HepG2 (cell line): ENCODE measurements around the gene DDAH2. TPM values are rescaled to one million over a fixed set of nuclear protein-coding genes. Genes with fewer than 3 reads are reported as not detected.

Source experiments
- FOXC1 ChIP-seq: sonication (generic); formaldehyde crosslinking; IDR thresholded peaks from 2 replicates; pipeline ENCODE4 v1.8.0; 2022; ENCODE audit warnings: mild to moderate bottlenecking, missing genetic modification reagents, borderline replicate concordance
- MEIS1 ChIP-seq: sonication (generic); formaldehyde crosslinking; IDR thresholded peaks from 2 replicates; pipeline ENCODE4 v1.9.0; 2021; ENCODE audit warnings: mild to moderate bottlenecking, missing genetic modification reagents, moderate library complexity, borderline replicate concordance
- NR2C2 ChIP-seq: sonication (generic); formaldehyde crosslinking; IDR thresholded peaks from 2 replicates; pipeline ENCODE4 v1.4.0; 2020; ENCODE audit warnings: missing genetic modification reagents, mild to moderate bottlenecking, moderate library complexity, borderline replicate concordance
- POGZ ChIP-seq: sonication (generic); formaldehyde crosslinking; IDR thresholded peaks from 2 replicates; pipeline ENCODE4 v1.4.0; 2020; ENCODE audit warnings: mild to moderate bottlenecking, missing genetic modification reagents
- RORA ChIP-seq: sonication (generic); formaldehyde crosslinking; IDR thresholded peaks from 2 replicates; pipeline ENCODE4 v1.5.0; 2020; ENCODE audit warnings: mild to moderate bottlenecking, missing genetic modification reagents, moderate library complexity
- SMARCE1 ChIP-seq: fragments of 450-650 bp; IDR thresholded peaks from 2 replicates; pipeline ENCODE4 v1.6.1; 2017; ENCODE audit warnings: borderline replicate concordance
- ZBTB8A ChIP-seq: sonication (generic); formaldehyde crosslinking; IDR thresholded peaks from 2 replicates; pipeline ENCODE4 v1.4.0; 2020; ENCODE audit warnings: mild to moderate bottlenecking, low read depth, missing genetic modification reagents, borderline replicate concordance
- ZNF124 ChIP-seq: sonication (generic); formaldehyde crosslinking; IDR thresholded peaks from 2 replicates; pipeline ENCODE4 v1.4.0; 2020; ENCODE audit warnings: missing genetic modification reagents
- ZNF160 ChIP-seq: sonication (generic); formaldehyde crosslinking; IDR thresholded peaks from 2 replicates; pipeline ENCODE4 v1.8.0; 2022; ENCODE audit warnings: mild to moderate bottlenecking, inconsistent platforms, missing genetic modification reagents
- ZNF383 ChIP-seq: sonication (generic); formaldehyde crosslinking; IDR thresholded peaks from 2 replicates; pipeline ENCODE4 v1.4.0; 2020; ENCODE audit warnings: missing genetic modification reagents, mild to moderate bottlenecking, borderline replicate concordance
- ZNF772 ChIP-seq: sonication (generic); formaldehyde crosslinking; IDR thresholded peaks from 2 replicates; pipeline ENCODE4 v1.5.0; 2020; ENCODE audit warnings: mild to moderate bottlenecking, missing genetic modification reagents
- polyA plus RNA-seq, 8 experiments: library from polyadenylated mRNA; depleted of rRNA in 3 of 8; stranded (reverse) in 7 of 8; unstranded in 1 of 8; fragments of >200 nt; fragmentation: Illumina TruSeq in 4 of 8; extraction: Trizol in 4 of 8; gene quantifications; 2 replicates each; pipeline versions ENCODE4 v1.2.1 to v1.2.3, GENCODE V29; 2011 to 2016; ENCODE audit warnings: low read depth in 4 of 8, missing spikeins in 1 of 8, mixed read lengths in 1 of 8; ENCODE audit not compliant: insufficient read depth in 1 of 8
- total RNA-seq, 5 experiments: library from RNA; depleted of rRNA; stranded (reverse); fragments of >200 nt; fragmentation: Illumina TruSeq; extraction: Trizol; gene quantifications; 2 replicates each; pipeline ENCODE4 v1.2.3, GENCODE V29; 2016; ENCODE audit warnings: low read depth in 1 of 5
- TF ChIP-seq, protein P1 (sequence below): sonication (generic); formaldehyde crosslinking; IDR thresholded peaks from one replicate; pipeline ENCODE4 v1.5.1; 2020; ENCODE audit warnings: mild to moderate bottlenecking, missing genetic modification reagents; ENCODE audit errors: not compliant biosample characterization
- TF ChIP-seq, protein P2 (sequence below): sonication (generic); formaldehyde crosslinking; IDR thresholded peaks from 2 replicates; pipeline ENCODE4 v1.4.0; 2020; ENCODE audit warnings: missing genetic modification reagents
- TF ChIP-seq, protein P3 (sequence below): sonication (generic); formaldehyde crosslinking; IDR thresholded peaks from 2 replicates; pipeline ENCODE4 v1.8.1; 2023; ENCODE audit warnings: missing genetic modification reagents, mild to moderate bottlenecking, borderline replicate concordance
- TF ChIP-seq, protein P4 (sequence below): fragments of 450-650 bp; IDR thresholded peaks from 2 replicates; pipeline ENCODE4 v1.6.1; 2016

Gene DDAH2
- total and polyA plus RNA-seq, 2 of the 13 experiments (the other 11 are each of a cell fraction or from before 2014, with no cell fraction given) = 16.4 to 21.1 TPM

DNA sequence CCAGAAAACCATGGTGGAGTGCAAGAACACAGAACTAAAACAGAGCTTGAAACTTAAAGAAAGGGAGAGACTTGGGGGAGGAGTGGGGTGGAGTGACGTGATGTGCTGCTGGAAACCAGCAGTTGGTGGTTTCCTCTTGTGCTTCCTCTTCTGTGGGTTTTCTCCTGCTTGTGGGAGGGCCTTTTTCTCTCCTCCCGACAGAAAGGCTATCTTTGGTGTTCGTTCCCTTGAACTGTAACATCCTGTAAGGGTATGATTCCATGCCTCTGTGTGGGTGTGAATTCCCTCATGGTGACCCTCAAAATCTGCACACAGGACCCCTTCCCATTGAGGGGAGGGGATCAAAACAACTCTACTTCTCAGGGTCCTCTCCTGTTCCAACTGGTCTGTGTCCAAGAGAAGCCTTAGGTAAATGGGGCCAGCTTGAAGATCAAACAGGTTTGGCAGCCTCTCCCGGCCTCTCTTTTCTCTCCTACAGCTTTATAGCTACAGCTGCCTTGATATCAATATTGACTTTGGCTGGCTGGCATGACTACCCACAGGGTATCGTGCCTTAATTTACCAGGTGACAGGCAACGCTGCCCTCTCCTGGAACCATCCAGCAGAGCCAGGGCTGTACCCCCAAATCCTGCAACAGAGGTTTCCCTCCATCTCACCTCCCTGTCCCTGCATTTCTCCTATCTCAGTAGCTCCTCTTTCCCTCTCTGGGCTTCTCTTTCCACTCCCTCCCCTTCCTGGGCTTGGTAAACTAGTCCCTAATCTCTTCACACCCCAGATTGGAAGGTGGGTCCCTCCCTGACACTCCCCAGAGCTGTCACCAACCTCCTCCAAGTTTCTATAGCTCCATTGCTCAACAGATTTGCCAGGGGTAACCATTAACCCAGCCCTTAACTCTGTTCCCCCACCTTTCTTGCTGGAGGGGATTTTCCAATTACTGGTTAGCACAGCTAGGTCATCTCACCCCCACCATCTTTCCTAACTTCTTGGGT lies 9.2 kb upstream of the DDAH2 start (continued):
- TF ChIP-seq, protein P1, sequence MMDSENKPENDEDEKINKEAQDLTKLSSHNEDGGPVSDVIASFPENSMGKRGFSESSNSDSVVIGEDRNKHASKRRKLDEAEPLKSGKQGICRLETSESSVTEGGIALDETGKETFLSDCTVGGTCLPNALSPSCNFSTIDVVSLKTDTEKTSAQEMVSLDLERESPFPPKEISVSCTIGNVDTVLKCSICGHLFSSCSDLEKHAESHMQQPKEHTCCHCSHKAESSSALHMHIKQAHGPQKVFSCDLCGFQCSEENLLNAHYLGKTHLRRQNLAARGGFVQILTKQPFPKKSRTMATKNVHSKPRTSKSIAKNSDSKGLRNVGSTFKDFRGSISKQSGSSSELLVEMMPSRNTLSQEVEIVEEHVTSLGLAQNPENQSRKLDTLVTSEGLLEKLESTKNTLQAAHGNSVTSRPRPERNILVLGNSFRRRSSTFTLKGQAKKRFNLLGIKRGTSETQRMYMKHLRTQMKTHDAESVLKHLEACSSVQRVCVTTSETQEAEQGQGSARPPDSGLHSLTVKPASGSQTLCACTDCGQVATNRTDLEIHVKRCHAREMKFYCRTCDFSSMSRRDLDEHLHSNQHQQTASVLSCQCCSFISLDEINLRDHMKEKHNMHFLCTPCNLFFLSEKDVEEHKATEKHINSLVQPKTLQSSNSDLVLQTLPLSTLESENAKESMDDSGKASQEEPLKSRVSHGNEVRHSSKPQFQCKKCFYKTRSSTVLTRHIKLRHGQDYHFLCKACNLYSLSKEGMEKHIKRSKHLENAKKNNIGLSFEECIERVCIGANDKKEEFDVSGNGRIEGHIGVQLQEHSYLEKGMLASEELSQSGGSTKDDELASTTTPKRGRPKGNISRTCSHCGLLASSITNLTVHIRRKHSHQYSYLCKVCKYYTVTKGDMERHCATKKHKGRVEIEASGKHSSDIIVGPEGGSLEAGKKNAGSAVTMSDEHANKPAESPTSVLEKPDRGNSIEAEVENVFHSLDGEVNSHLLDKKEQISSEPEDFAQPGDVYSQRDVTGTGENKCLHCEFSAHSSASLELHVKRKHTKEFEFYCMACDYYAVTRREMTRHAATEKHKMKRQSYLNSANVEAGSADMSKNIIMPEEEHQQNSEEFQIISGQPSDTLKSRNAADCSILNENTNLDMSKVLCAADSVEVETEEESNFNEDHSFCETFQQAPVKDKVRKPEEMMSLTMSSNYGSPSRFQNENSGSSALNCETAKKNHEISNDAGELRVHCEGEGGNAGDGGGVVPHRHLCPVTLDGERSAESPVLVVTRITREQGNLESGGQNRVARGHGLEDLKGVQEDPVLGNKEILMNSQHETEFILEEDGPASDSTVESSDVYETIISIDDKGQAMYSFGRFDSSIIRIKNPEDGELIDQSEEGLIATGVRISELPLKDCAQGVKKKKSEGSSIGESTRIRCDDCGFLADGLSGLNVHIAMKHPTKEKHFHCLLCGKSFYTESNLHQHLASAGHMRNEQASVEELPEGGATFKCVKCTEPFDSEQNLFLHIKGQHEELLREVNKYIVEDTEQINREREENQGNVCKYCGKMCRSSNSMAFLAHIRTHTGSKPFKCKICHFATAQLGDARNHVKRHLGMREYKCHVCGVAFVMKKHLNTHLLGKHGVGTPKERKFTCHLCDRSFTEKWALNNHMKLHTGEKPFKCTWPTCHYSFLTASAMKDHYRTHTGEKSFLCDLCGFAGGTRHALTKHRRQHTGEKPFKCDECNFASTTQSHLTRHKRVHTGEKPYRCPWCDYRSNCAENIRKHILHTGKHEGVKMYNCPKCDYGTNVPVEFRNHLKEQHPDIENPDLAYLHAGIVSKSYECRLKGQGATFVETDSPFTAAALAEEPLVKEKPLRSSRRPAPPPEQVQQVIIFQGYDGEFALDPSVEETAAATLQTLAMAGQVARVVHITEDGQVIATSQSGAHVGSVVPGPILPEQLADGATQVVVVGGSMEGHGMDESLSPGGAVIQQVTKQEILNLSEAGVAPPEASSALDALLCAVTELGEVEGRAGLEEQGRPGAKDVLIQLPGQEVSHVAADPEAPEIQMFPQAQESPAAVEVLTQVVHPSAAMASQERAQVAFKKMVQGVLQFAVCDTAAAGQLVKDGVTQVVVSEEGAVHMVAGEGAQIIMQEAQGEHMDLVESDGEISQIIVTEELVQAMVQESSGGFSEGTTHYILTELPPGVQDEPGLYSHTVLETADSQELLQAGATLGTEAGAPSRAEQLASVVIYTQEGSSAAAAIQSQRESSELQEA = no peak
- no peak for TF ChIP-seq ZBTB8A (CRISPR knock-in tag)
- 0 out of 2 replicates have a peak, but pooled peaks have one; percentile 71 for TF ChIP-seq FOXC1 (CRISPR knock-in tag)
- TF ChIP-seq, protein P2, sequence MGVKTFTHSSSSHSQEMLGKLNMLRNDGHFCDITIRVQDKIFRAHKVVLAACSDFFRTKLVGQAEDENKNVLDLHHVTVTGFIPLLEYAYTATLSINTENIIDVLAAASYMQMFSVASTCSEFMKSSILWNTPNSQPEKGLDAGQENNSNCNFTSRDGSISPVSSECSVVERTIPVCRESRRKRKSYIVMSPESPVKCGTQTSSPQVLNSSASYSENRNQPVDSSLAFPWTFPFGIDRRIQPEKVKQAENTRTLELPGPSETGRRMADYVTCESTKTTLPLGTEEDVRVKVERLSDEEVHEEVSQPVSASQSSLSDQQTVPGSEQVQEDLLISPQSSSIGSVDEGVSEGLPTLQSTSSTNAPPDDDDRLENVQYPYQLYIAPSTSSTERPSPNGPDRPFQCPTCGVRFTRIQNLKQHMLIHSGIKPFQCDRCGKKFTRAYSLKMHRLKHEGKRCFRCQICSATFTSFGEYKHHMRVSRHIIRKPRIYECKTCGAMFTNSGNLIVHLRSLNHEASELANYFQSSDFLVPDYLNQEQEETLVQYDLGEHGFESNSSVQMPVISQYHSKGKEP (CRISPR knock-in tag) = no peak
- TF ChIP-seq SMARCE1 = no peak
- TF ChIP-seq, protein P3, sequence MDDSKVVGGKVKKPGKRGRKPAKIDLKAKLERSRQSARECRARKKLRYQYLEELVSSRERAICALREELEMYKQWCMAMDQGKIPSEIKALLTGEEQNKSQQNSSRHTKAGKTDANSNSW (CRISPR knock-in tag) = no peak
- no peak; the same call in 1 of the 2 replicates for TF ChIP-seq ZNF383 (CRISPR knock-in tag)
- peak; percentile 96 for TF ChIP-seq MEIS1 (CRISPR knock-in tag)
- no peak for TF ChIP-seq ZNF160
- TF ChIP-seq, protein P4, sequence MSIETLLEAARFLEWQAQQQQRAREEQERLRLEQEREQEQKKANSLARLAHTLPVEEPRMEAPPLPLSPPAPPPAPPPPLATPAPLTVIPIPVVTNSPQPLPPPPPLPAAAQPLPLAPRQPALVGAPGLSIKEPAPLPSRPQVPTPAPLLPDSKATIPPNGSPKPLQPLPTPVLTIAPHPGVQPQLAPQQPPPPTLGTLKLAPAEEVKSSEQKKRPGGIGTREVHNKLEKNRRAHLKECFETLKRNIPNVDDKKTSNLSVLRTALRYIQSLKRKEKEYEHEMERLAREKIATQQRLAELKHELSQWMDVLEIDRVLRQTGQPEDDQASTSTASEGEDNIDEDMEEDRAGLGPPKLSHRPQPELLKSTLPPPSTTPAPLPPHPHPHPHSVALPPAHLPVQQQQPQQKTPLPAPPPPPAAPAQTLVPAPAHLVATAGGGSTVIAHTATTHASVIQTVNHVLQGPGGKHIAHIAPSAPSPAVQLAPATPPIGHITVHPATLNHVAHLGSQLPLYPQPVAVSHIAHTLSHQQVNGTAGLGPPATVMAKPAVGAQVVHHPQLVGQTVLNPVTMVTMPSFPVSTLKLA = no peak
- TF ChIP-seq ZNF772 (CRISPR knock-in tag) = peak; percentile 78
- peak; percentile 58; the same call in 1 of the 2 replicates for TF ChIP-seq NR2C2 (CRISPR knock-in tag)
- TF ChIP-seq RORA (CRISPR knock-in tag) = no peak
- TF ChIP-seq POGZ (CRISPR knock-in tag) = peak; percentile 38; the same call in 1 of the 2 replicates
- no peak for TF ChIP-seq ZNF124 (CRISPR knock-in tag)
